Ishikawa (cell line): Measurements from ENCODE around the gene NRAS.

Experiments
- CEBPB ChIP-seq: IDR thresholded peaks from 2 replicates; pipeline ENCODE4 v1.6.1; 2012
- CREB1 ChIP-seq: IDR thresholded peaks from 2 replicates; pipeline ENCODE4 v1.6.1; 2012; ENCODE audit warnings: low read depth
- EGR1 ChIP-seq: IDR thresholded peaks from 2 replicates; pipeline ENCODE4 v1.6.1; 2012
- EP300 ChIP-seq: IDR thresholded peaks from 2 replicates; pipeline ENCODE4 v1.6.1; 2012; ENCODE audit warnings: borderline replicate concordance
- FOXM1 ChIP-seq: IDR thresholded peaks from 2 replicates; pipeline ENCODE4 v1.6.1; 2012; ENCODE audit warnings: low read depth, borderline replicate concordance
- NFIC ChIP-seq: IDR thresholded peaks from 2 replicates; pipeline ENCODE4 v1.6.1; 2012
- RAD21 ChIP-seq: IDR thresholded peaks from 2 replicates; pipeline ENCODE4 v1.6.1; 2012; ENCODE audit warnings: low read depth
- REST ChIP-seq: IDR thresholded peaks from 2 replicates; pipeline ENCODE4 v1.6.1; 2012; ENCODE audit warnings: low read depth, mild to moderate bottlenecking
- TAF1 ChIP-seq: IDR thresholded peaks from 2 replicates; pipeline ENCODE4 v1.6.1; 2012; ENCODE audit warnings: low read depth, mild to moderate bottlenecking
- TCF12 ChIP-seq: IDR thresholded peaks from 2 replicates; pipeline ENCODE4 v1.6.1; 2012; ENCODE audit warnings: low read depth
- TEAD4 ChIP-seq: IDR thresholded peaks from 2 replicates; pipeline ENCODE4 v1.6.1; 2012
- YY1 ChIP-seq: IDR thresholded peaks from 2 replicates; pipeline ENCODE4 v1.6.1; 2012; ENCODE audit warnings: low read depth
- ZBTB7A ChIP-seq: IDR thresholded peaks from 2 replicates; pipeline ENCODE4 v1.6.1; 2012; ENCODE audit warnings: low read depth
- TF ChIP-seq, protein P1 (sequence below): IDR thresholded peaks from 2 replicates; pipeline ENCODE4 v1.6.1; 2012
- TF ChIP-seq, protein P2 (sequence below): IDR thresholded peaks from 2 replicates; pipeline ENCODE4 v1.6.1; 2012

NRAS gene

DNA sequence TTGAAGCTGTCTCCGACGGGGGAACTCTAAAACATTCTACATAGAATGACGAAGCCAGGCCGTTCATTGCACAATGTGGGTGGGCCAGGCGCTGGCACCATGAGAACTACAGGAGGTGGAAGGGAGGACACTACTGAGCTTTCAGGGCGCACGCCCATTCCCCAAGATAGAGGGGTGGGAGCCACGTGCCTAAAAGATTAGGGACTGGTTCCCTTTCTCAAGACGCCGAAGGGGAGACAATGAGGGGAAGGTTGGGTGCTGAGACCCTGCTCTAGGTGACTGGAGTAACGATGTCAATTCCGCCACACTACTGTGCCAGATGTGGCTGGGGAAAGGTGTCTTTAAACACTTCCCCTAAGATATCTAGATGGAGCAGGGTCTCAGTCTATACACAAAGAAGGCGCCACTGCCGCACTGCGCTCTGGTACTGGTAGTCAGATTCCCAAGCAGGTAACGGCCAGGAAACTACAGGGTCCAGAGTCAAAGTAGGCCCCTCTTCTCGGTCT lies 40.4 kb upstream of the NRAS start:
- TF ChIP-seq, protein P1, sequence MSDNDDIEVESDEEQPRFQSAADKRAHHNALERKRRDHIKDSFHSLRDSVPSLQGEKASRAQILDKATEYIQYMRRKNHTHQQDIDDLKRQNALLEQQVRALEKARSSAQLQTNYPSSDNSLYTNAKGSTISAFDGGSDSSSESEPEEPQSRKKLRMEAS, result no peak
- TF ChIP-seq CEBPB, result peak; percentile 6; the same call in 1 of the 2 replicates
- no peak for TF ChIP-seq REST
- no peak for TF ChIP-seq TCF12
- no peak for TF ChIP-seq RAD21
- no peak for TF ChIP-seq YY1
- TF ChIP-seq EGR1, result no peak

GRCh38 chr1:114756009-114756892 lies 39.7 kb upstream of the NRAS start:
- TF ChIP-seq, protein P1, result no peak
- TF ChIP-seq, protein P2, sequence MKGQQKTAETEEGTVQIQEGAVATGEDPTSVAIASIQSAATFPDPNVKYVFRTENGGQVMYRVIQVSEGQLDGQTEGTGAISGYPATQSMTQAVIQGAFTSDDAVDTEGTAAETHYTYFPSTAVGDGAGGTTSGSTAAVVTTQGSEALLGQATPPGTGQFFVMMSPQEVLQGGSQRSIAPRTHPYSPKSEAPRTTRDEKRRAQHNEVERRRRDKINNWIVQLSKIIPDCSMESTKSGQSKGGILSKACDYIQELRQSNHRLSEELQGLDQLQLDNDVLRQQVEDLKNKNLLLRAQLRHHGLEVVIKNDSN, result no peak
- TF ChIP-seq FOXM1 (no peak), ZBTB7A (no peak), EP300 (no peak), CEBPB (no peak), EGR1 (no peak), CREB1 (no peak), TEAD4 (no peak), NFIC (no peak), REST (no peak), TAF1 (no peak), YY1 (no peak), RAD21 (no peak)

DNA sequence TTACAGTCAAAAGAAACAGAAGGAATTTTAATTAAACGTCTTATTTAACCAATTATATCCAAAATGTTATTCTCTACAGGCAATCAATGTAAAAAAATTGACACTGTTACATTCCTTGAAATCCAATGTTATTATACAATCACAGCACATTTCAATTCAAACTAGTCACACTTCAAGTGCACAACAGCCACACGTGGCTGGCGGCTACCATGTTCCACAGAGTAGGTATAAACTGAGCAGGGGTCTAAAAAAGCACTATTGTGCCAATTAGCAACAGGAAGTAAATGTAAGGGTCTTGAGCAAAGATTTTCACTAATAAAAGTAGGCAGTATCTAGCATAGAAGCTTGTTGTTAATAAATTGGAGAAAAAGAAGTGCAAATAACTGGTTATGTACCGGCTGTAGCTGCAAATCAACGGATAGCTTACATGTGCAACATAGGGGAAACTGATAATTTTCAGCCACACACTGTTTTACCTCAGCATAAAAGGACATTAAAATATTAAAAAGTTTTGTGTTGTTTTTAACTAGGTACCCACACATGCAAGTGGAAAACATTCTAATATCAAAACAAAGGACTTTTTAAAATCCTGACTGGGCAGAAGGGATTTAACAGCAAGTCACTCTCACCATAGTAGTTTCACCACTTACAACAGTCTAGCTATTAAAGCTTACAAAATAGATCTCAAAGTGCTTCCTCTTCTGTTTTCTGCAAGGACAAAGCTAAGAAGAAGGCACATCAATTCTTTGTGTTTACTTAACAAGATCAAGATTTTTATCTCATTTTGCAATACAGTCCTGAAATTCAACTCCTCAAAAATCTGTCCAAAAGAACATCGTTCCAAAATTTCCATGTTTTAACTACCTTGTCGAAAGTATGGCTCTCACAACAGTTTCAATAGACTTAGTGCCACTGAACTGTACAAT lies 38.7 kb upstream of the NRAS start:
- TF ChIP-seq, protein P1, result no peak
- TF ChIP-seq TEAD4, result no peak

- TF ChIP-seq EP300 (no peak), TEAD4 (no peak), REST (no peak), EGR1 (no peak), ZBTB7A (no peak), TAF1 (no peak), CEBPB (no peak), FOXM1 (no peak), YY1 (no peak), NFIC (no peak), CREB1 (no peak), TCF12 (no peak), RAD21 (no peak)
- TF ChIP-seq, protein P2, result no peak
- TF ChIP-seq, protein P1, result no peak
Measured at GRCh38 chr1:114753143-114753542, 36.6 kb upstream of the NRAS start.
